ENCODE results near the gene CRYBA2. TPM values are rescaled to one million over a fixed set of nuclear protein-coding genes. Genes with fewer than 3 reads are reported as not detected.

Gene CRYBA2
- polyA plus RNA-seq, 2 of the 4 experiments (the other 2 are of a cell fraction), result not detected

DNA sequence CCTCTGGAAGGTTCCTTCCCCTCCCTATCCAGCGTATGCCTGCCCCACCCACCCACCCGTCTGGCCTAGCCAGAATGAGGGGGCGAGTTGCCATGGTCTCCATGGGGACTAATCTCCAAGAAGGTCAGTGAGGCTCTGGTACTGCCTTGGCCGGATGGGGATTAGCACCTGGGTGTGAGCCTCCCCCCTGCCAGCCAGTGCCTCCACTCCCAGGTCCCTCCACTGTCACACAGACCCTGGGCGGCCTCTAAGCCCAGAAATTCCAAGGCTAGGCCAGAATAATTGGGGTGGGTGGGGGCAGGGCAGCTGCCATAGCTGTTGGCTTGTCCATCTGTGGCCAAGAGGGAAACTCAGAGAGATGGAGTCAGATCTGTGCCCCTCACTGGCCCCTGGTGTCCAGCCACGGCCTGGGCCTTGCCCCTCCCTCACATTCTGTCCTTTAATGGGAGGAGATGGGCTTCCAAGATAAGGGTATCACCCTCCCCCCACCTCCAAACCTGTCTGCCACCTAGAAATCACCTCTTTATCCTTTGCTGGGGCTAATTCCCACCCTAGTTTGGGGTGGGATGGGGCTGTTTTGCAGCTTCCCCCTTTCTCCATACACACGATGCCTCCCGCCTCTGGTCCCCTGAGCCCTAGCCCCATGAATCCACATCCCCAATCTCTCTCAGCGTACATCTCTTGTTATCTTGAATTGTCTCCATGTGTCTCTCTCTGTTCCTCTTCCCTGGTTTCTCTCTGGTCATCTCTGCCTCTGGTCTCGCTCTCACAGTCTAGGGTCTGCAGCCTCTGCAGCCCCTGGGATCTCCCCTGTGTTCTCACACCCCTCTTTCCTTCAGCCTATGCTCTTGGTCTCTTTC lies 6.0 kb upstream of the CRYBA2 start:
- DNase-seq (ENCODE audit: low read depth in 1 of 2, low spot score in 1 of 2), result no peak
- H3K4me1 ChIP-seq, result peaks cover 17% of the 10 kb centered on the region
- ChIA-PET CTCF (interaction anchor here (0.9 to 6.0 kb wide), 6 partner anchors 18 to 278 kb away, joined by 3 to 101 read pairs (median 3); partner anchors contain the start of gene FEV), POLR2A (no interaction called here)
- H3K4me3 ChIP-seq, result no peak overlapping the region
- no peak overlapping the region for H3K27ac ChIP-seq
- TF ChIP-seq EHF (CRISPR knock-in tag; IDR thresholded peaks at IDR 0.05), result no peak
- TF ChIP-seq MAZ (IDR thresholded peaks at IDR 0.05; ENCODE audit: borderline replicate concordance, low read depth, low read length), result no peak
- no peak for TF ChIP-seq GATA3 (IDR thresholded peaks at IDR 0.05; ENCODE audit: borderline replicate concordance)
- no peak for TF ChIP-seq REST (IDR thresholded peaks at IDR 0.05)
- TF ChIP-seq JUNB (IDR thresholded peaks at IDR 0.05), result no peak
- TF ChIP-seq SREBF2 (IDR thresholded peaks at IDR 0.05), result no peak
- no peak for TF ChIP-seq NFE2L2 (conservative IDR thresholded peaks at IDR 0.05; ENCODE audit: low read length)
- TF ChIP-seq, protein P1, sequence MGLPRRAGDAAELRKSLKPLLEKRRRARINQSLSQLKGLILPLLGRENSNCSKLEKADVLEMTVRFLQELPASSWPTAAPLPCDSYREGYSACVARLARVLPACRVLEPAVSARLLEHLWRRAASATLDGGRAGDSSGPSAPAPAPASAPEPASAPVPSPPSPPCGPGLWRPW (IDR thresholded peaks at IDR 0.05), result no peak
- no peak for TF ChIP-seq HDAC2 (IDR thresholded peaks at IDR 0.05)
- no peak for TF ChIP-seq RCOR1 (IDR thresholded peaks at IDR 0.05; ENCODE audit: low read depth, low read length)
- no peak for TF ChIP-seq HEYL (CRISPR knock-in tag; IDR thresholded peaks at IDR 0.05)
- TF ChIP-seq KDM5A (IDR thresholded peaks at IDR 0.05), result no peak
- TF ChIP-seq CBX8 (IDR thresholded peaks at IDR 0.05), result no peak
- no peak for TF ChIP-seq NR3C1 (IDR thresholded peaks at IDR 0.05)
- no peak for TF ChIP-seq ZFP36 (IDR thresholded peaks at IDR 0.05; ENCODE audit: borderline replicate concordance, partially characterized antibody)
- TF ChIP-seq HOXB13 (CRISPR knock-in tag; IDR thresholded peaks at IDR 0.05; ENCODE audit: low read depth), result no peak
- no peak for ATAC-seq
- H3K9me3 ChIP-seq, result no peaks in the 10 kb centered on the region
- FAIRE-seq, result no peak
- 85% methylated on average over 8 of the region's 10 CpGs for WGBS (ENCODE audit: missing lambda C conversion rate)
- no peak overlapping the region for H3K4me2 ChIP-seq

GRCh38 chr2:218998414-218999002 lies 5.3 kb upstream of the CRYBA2 start:
- Histone ChIP-seq H3K4me3 (no peak overlapping the region), H3K4me2 (no peak overlapping the region), H3K9me3 (no peaks in the 10 kb centered on the region), H3K4me1 (peaks cover 17% of the 10 kb centered on the region), H3K27ac (no peak overlapping the region)
- no peak for FAIRE-seq
- CTCF ChIA-PET, result interaction anchor here (0.6 to 6.0 kb wide), 7 partner anchors 17 to 299 kb away, joined by 3 to 101 read pairs (median 3); partner anchors contain the start of gene FEV
- POLR2A ChIA-PET, result no interaction called here
- WGBS (ENCODE audit: missing lambda C conversion rate), result 77% methylated on average over 12 of the region's 12 CpGs
- ATAC-seq, result no peak
- DNase-seq (ENCODE audit: low read depth in 1 of 2, low spot score in 1 of 2), result no peak
- TF ChIP-seq NFE2L2 (conservative IDR thresholded peaks at IDR 0.05; ENCODE audit: low read length), result no peak
- TF ChIP-seq, protein P2, sequence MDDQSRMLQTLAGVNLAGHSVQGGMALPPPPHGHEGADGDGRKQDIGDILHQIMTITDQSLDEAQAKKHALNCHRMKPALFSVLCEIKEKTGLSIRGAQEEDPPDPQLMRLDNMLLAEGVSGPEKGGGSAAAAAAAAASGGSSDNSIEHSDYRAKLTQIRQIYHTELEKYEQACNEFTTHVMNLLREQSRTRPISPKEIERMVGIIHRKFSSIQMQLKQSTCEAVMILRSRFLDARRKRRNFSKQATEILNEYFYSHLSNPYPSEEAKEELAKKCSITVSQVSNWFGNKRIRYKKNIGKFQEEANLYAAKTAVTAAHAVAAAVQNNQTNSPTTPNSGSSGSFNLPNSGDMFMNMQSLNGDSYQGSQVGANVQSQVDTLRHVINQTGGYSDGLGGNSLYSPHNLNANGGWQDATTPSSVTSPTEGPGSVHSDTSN (IDR thresholded peaks at IDR 0.05), result no peak
- TF ChIP-seq CEBPB (IDR thresholded peaks at IDR 0.05), result no peak
- TF ChIP-seq ZC3H11A (IDR thresholded peaks at IDR 0.05), result no peak
- TF ChIP-seq HOXB5 (CRISPR knock-in tag; IDR thresholded peaks at IDR 0.05), result no peak
- no peak for TF ChIP-seq POLR2AphosphoS2 (conservative IDR thresholded peaks at IDR 0.05; ENCODE audit: low read length)
- no peak for TF ChIP-seq E2F6 (IDR thresholded peaks at IDR 0.05; ENCODE audit: borderline replicate concordance, low read depth)
- TF ChIP-seq EHF (CRISPR knock-in tag; IDR thresholded peaks at IDR 0.05), result no peak
- TF ChIP-seq EP300 (IDR thresholded peaks at IDR 0.05), result no peak
- no peak for TF ChIP-seq POLR2A (IDR thresholded peaks at IDR 0.05; ENCODE audit: low read length)
- no peak for TF ChIP-seq HMGXB4 (CRISPR knock-in tag; IDR thresholded peaks at IDR 0.05; ENCODE audit: borderline replicate concordance)
- TF ChIP-seq FOXS1 (CRISPR knock-in tag; IDR thresholded peaks at IDR 0.05), result no peak
- no peak for TF ChIP-seq EHMT2 (IDR thresholded peaks at IDR 0.05; ENCODE audit: low read depth)
- TF ChIP-seq, protein P3, sequence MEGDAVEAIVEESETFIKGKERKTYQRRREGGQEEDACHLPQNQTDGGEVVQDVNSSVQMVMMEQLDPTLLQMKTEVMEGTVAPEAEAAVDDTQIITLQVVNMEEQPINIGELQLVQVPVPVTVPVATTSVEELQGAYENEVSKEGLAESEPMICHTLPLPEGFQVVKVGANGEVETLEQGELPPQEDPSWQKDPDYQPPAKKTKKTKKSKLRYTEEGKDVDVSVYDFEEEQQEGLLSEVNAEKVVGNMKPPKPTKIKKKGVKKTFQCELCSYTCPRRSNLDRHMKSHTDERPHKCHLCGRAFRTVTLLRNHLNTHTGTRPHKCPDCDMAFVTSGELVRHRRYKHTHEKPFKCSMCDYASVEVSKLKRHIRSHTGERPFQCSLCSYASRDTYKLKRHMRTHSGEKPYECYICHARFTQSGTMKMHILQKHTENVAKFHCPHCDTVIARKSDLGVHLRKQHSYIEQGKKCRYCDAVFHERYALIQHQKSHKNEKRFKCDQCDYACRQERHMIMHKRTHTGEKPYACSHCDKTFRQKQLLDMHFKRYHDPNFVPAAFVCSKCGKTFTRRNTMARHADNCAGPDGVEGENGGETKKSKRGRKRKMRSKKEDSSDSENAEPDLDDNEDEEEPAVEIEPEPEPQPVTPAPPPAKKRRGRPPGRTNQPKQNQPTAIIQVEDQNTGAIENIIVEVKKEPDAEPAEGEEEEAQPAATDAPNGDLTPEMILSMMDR (IDR thresholded peaks at IDR 0.05), result no peak
- TF ChIP-seq CHD4 (IDR thresholded peaks at IDR 0.05; ENCODE audit: borderline replicate concordance), result no peak

Measured in A549 (cell line).